ACC112 (cell line): Measurements from ENCODE around the gene MPLKIP.
A peak's percentile ranks its signal among the peaks of the same experiment; 100 is the strongest.
"Not testable (repeated sequence)": the region's sequence is repeated elsewhere in the genome, so short reads cannot be mapped to it uniquely, and the experiment has no call there.

Source experiments
- H2AFZ ChIP-seq: fragments of 200-600 bp; sonication (generic); one replicate; pipeline ENCODE4 v1.6.0; 2017; ENCODE audit warnings: antibody characterized with exemption, low read length; ENCODE audit not compliant: unreplicated experiment
- H3K27ac ChIP-seq: fragments of 200-600 bp; sonication (generic); 2 replicates; pipeline ENCODE4 v1.5.1; 2014; ENCODE audit warnings: low read depth, mild to moderate bottlenecking, antibody characterized with exemption, low read length, moderate library complexity
- H3K27me3 ChIP-seq: fragments of 200-600 bp; sonication (generic); 2 replicates; pipeline ENCODE4 v1.6.1; 2014; ENCODE audit warnings: mild to moderate bottlenecking, antibody characterized with exemption, low read length, moderate library complexity, mixed read lengths; ENCODE audit not compliant: insufficient read depth
- H3K36me3 ChIP-seq: fragments of 200-600 bp; sonication (generic); 2 replicates; pipeline ENCODE4 v1.6.1; 2016; ENCODE audit warnings: mild to moderate bottlenecking, antibody characterized with exemption, low read length, moderate library complexity, mixed read lengths; ENCODE audit not compliant: insufficient read depth
- H3K4me1 ChIP-seq: fragments of 200-600 bp; sonication (generic); one replicate; pipeline ENCODE4 v1.6.1; 2016; ENCODE audit warnings: low read length, mixed read lengths; ENCODE audit not compliant: insufficient read depth, unreplicated experiment, control insufficient read depth
- H3K4me3 ChIP-seq: fragments of 200-600 bp; sonication (generic); 2 replicates; pipeline ENCODE4 v1.5.1; 2014; ENCODE audit warnings: mild to moderate bottlenecking, low read depth, low read length
- H3K79me2 ChIP-seq: fragments of 200-600 bp; sonication (generic); one replicate; pipeline ENCODE4 v1.6.0; 2016; ENCODE audit warnings: low read length; ENCODE audit not compliant: control insufficient read depth, unreplicated experiment, insufficient read depth

Gene MPLKIP

DNA sequence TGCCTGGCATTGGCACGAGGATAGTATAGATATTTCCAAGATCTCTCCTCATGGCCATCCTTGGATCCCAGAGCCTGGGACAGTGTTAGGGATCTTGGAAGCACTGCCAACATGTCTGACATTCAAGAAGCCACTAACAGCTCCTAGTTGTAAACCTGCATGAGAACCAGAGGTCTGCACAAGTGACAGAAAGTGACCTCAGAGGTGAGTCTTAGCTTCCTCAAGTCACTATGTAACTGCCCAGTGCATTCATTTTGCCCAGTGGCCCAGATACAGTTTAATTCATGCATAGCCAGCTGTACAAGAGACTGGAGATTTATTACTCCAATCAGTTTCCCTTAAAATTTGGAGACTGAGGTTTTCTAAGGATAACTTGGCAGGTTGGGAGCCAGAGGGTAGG is 17.1 kb upstream of the MPLKIP start:
- no peak overlapping the region for H3K4me3 ChIP-seq
- no peaks in the 10 kb centered on the region for H3K27me3 ChIP-seq
- no peaks in the 10 kb centered on the region for H3K36me3 ChIP-seq
- no peak overlapping the region for H3K27ac ChIP-seq
- H3K79me2 ChIP-seq: no peaks in the 10 kb centered on the region
- H3K4me1 ChIP-seq: no peaks in the 10 kb centered on the region
- no peak overlapping the region for H2AFZ ChIP-seq

DNA sequence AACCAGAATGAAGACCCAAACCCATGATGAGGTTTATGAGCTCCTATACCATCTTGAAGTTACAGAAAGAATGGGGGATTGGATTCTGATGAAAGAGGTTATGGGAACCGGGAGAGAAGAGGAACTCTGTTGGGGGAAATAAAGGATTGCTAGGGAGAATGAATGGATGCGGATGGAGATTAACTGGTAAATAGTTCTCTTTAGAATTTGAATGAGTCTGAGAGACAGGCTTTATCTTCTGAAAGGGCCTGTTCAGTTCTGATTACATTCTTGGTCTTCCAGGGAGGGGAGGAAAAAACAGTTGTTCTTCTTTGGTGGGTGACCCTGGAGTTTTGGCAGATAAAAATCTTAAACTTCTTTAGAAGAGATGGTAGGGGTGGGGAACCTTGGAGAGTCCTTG is 14.2 kb upstream of the MPLKIP start:
- Histone ChIP-seq H2AFZ (no peak overlapping the region), H3K79me2 (no peaks in the 10 kb centered on the region), H3K36me3 (no peaks in the 10 kb centered on the region), H3K27ac (no peak overlapping the region), H3K27me3 (no peaks in the 10 kb centered on the region), H3K4me3 (no peak overlapping the region), H3K4me1 (no peaks in the 10 kb centered on the region)

DNA sequence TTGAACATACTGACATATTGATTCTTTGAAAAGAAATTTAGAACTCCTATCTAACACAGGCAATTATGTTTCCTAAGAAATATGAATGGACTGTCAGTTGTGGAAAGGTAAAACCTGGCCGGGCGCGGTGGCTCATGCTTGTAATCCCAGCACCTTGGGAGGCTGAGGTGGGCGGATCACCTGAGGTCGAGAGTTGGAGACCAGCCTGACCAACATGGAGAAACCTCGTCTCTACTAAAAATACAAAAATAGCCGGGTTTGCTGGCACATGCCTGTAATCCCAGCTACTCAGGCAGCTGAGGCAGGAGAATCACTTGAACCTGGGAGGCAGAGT is 13.8 kb upstream of the MPLKIP start:
- not testable (repeated sequence) for H3K27me3 ChIP-seq, H2AFZ ChIP-seq, H3K79me2 ChIP-seq, H3K27ac ChIP-seq, H3K4me3 ChIP-seq, H3K4me1 ChIP-seq, H3K36me3 ChIP-seq

DNA sequence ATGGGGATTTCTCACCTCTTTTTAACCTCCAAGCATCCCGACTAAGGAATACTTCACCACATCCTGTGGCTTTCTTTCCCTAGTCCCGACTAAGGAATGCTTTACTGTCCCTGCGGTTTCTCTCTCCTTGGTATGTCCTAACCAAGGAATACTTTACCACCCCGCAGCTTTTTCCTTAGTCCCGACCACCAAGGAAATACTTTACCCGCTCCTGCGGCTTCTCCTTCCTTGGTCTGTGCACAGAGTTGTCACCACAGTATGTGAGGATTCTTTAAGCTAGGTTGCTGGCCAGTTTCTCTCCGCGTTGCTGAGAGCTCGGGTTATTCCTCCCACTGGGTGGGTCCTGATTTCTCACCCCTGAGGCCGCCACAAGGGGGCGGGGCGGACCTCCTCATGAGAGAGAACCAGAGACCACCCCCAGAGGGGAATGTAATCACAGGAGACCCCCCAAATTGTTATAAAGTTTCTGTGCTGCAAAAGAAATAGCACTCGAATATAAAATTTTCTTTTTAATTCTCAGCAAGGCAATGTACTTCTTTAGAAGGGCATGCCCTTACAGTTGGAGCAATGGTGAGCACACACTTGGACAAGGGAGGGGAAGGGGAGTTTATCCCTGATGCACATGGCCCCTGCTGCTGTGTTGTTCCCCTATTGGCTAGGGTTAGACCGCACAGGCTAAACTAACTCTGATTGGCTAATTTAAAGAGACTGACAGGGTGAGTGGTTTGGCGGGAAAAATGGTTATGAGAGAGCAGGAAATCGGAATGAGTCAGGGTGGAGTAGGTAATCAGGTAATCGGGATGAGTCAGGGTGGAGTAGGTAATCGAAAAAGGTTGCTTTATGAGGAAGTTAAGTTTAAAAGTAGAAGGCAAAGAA is 13.2 kb upstream of the MPLKIP start:
- Histone ChIP-seq H3K4me1 (no peaks in the 10 kb centered on the region), H3K27me3 (no peaks in the 10 kb centered on the region), H3K36me3 (no peaks in the 10 kb centered on the region), H2AFZ (no peak overlapping the region), H3K4me3 (no peak overlapping the region), H3K27ac (no peak overlapping the region), H3K79me2 (no peaks in the 10 kb centered on the region)

DNA sequence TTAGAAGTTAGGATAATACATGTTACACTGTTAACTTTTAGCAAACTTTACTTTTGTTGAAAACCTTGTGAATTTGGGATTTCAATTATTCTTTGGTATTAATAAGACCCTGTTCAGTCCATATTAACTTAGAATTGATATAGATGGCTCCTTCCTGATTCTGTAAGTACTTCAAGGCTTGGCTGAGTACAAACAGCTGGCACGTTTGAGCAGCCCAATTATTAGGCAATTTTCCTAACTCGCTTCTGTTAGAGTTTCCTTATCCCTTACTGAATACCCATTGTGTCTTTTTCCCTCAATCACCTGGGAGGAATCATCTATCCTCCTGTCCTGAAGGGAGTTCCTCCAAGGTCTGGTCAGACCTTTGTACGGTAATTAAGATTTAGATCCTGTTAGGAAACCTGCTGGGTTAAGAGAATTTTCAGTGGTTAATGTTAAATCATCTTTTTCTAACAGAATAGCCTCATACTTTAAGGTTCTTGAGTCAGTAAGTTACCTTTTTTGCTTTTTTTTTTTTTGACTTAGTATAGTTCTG is 11.2 kb upstream of the MPLKIP start:
- not testable (repeated sequence) for H3K27ac ChIP-seq, H3K36me3 ChIP-seq, H3K4me1 ChIP-seq, H2AFZ ChIP-seq, H3K4me3 ChIP-seq, H3K27me3 ChIP-seq, H3K79me2 ChIP-seq

DNA sequence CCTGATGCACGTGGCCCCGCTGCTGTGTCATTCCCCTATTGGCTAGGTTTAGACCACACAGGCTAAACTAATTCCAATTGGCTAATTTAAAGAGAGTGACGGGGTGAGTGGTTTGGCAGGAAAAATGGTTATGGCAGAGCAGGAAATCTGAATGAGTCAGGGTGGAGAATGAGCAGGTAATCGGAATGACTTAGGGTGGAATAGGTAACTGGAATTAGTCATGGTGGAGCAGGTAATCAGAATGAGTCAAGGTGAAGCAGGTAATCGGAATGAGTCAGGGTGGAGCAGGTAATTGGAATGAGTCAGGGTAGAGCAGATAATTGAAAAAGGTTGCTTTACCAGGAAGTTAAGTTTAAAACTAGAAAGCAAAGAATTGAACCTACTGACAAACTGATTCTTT is 7.5 kb upstream of the MPLKIP start:
- H3K27ac ChIP-seq, H3K79me2 ChIP-seq, H3K4me1 ChIP-seq, H3K4me3 ChIP-seq, H3K36me3 ChIP-seq, H3K27me3 ChIP-seq, H2AFZ ChIP-seq: not testable (repeated sequence)

DNA sequence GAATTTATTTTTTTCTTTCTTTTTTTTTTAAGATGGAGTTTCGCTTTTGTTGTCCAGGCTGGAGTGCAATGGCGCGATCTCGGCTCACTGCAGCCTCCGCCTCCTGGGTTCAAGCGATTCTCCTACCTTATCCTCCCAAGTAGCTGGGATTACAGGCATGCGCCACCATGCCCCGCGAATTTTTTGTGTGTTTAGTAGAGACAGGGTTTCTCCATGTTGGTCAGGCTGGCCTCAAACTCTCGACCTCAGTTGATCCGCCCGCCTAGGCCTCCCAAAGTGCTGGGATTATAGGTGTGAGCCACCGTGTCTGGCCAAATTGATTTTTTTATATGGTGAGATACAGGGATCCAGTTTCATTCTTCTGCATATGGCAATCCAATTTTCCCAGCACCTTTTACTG is 5.5 kb upstream of the MPLKIP start:
- H3K36me3 ChIP-seq, H2AFZ ChIP-seq, H3K79me2 ChIP-seq, H3K27me3 ChIP-seq, H3K4me1 ChIP-seq, H3K27ac ChIP-seq, H3K4me3 ChIP-seq: not testable (repeated sequence)

DNA sequence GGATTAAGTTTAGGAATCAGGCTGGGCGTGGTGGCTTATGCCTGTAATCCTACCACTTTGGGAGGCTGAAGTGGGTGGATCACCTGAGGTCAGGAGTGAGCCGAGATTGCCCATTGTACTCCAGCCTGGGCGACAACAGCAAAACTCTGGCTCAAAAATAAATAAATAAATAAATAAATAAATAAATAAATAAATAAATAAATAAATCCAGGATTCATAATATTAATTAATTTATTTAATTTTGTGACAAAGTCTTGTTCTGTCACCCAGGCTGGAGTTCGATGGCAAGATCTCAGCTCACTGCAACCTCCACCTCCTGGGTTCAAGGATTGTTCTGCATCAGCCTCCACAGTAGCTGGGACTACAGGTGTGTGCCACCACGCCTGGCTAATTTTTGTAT is 4.6 kb upstream of the MPLKIP start:
- H3K27me3 ChIP-seq: no peaks in the 10 kb centered on the region
- H3K79me2 ChIP-seq: peaks cover 9% of the 10 kb centered on the region
- H3K27ac ChIP-seq: no peak overlapping the region
- no peak overlapping the region for H3K4me3 ChIP-seq
- no peak overlapping the region for H2AFZ ChIP-seq
- H3K36me3 ChIP-seq: no peaks in the 10 kb centered on the region
- H3K4me1 ChIP-seq: no peaks in the 10 kb centered on the region

DNA sequence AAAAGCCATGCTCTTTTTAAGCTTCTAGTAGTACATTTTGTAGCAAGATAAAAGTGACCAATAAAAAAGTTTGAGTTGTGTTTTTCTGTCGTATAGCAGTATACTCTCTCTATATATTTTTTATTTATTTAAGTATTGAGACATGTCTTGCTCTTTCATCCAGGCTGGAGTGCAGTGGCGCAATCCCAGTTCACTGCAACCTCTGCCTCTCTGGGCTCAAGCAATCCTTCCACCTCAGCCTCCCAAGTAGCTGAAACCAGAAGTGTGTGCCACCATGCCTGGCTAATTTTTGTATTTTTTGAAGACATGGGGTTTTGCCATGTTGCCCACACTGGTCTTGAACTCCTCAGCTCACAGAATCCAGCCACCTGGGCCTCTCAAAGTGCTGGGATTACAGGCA is 3.1 kb upstream of the MPLKIP start:
- Histone ChIP-seq H3K36me3 (no peaks in the 10 kb centered on the region), H3K27ac (no peak overlapping the region), H2AFZ (no peak overlapping the region), H3K4me1 (peaks cover 8% of the 10 kb centered on the region), H3K4me3 (no peak overlapping the region), H3K79me2 (peaks cover 23% of the 10 kb centered on the region), H3K27me3 (no peaks in the 10 kb centered on the region)

DNA sequence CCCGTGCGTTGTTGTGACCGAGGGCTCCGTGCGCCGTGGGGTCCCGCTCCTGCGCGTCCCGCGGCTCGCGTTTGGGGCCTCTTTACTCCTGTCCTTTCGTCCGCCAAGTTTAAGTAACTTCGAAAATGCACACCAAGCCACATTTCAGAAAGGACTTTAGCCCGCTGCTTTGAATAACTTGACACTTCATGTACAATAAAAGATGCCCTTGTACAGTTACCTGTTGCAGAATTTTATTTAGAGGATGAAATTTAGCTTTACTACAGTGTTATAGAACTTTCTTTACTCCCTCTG is 842 bp upstream of the MPLKIP start:
- H3K4me1 ChIP-seq: peaks cover 9% of the 10 kb centered on the region
- no peaks in the 10 kb centered on the region for H3K36me3 ChIP-seq
- H3K4me3 ChIP-seq: peak overlapping the region; percentile 98
- peaks cover 46% of the 10 kb centered on the region for H3K79me2 ChIP-seq
- no peaks in the 10 kb centered on the region for H3K27me3 ChIP-seq
- H2AFZ ChIP-seq: peak overlapping the region; percentile 97
- H3K27ac ChIP-seq: peak overlapping the region; percentile 85; the same call in 1 of the 2 replicates

DNA sequence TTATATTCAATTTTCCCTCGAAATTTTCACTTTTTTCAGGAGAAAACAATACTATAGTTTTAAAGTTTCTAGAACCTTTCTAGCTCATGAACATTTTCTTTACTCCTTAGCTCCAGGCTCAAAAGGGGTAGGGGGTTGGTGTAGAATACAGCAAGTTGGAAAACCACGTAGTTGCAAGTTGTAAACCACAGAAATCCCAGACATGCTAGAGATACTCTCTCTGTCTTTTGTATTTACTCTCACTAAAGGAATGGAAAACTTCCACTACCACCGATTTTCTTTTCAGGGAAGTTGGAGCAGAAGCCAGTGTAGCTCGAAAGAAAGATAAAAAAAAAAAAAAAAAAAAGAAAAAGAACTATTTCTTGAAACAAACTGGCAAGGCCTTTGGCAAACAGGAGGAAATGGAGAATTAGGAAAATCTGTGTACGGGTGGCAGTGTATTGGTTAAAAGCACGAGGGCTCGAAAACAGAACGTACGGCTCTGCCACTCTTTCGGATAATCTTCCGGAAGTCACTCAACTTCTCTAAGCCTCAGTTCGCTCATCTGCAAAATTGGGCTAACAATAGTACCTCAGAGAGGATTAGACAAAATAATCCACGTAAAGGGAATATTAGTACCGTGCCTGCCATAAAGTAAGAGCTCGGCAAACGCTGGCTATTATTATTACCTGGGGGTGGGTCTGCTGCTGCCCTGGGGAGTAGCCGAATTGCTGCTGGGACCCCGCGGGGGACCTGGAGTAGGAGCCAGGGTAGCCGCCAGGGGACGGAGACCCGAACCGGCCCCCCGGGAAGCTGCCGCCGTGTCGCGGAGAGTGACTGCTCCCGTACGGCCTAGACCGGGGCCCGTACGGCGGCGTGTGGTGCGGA is 628 bp downstream of the MPLKIP start:
- peak overlapping the region; percentile 83 for H2AFZ ChIP-seq
- H3K79me2 ChIP-seq: peaks cover 58% of the 10 kb centered on the region
- H3K27ac ChIP-seq: peak overlapping the region; percentile 85
- H3K36me3 ChIP-seq: no peaks in the 10 kb centered on the region
- peaks cover 9% of the 10 kb centered on the region for H3K4me1 ChIP-seq
- no peaks in the 10 kb centered on the region for H3K27me3 ChIP-seq
- H3K4me3 ChIP-seq: peak overlapping the region; percentile 98
